ENCODE data around the gene FOXL1.

DNA sequence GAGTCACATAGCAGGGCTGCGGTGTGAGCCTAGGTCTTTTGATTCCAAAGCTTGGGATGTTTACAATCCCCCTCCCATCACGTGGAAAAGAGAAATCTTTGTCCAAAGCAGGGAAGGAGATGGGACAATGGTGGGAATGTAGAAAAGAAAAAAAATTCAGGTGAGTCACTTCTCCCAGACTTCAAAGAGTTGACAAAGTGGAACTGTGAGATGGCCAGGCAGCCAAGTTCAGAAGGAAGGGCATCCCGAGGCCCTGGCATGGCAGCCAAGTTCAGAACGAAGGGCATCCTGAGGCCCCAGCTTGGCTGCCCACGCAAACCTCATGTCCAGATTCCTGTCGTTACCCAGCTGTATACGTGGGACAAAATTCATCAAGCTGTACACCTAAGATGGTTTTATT, 47.5 kb downstream of the FOXL1 start:
- no peak for TF ChIP-seq NFYB (IDR thresholded peaks at IDR 0.05; ENCODE audit: extremely low read depth, insufficient read length)
- no peak for TF ChIP-seq SIN3A (IDR thresholded peaks at IDR 0.05; ENCODE audit: borderline replicate concordance in 2 of 2, control insufficient read depth in 1 of 2, low read depth in 2 of 2, low read length in 2 of 2)
- TF ChIP-seq, protein P1, sequence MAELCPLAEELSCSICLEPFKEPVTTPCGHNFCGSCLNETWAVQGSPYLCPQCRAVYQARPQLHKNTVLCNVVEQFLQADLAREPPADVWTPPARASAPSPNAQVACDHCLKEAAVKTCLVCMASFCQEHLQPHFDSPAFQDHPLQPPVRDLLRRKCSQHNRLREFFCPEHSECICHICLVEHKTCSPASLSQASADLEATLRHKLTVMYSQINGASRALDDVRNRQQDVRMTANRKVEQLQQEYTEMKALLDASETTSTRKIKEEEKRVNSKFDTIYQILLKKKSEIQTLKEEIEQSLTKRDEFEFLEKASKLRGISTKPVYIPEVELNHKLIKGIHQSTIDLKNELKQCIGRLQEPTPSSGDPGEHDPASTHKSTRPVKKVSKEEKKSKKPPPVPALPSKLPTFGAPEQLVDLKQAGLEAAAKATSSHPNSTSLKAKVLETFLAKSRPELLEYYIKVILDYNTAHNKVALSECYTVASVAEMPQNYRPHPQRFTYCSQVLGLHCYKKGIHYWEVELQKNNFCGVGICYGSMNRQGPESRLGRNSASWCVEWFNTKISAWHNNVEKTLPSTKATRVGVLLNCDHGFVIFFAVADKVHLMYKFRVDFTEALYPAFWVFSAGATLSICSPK (IDR thresholded peaks at IDR 0.05; ENCODE audit: borderline replicate concordance): no peak
- no peak for TF ChIP-seq ZNF324 (CRISPR knock-in tag; IDR thresholded peaks at IDR 0.05)
- TF ChIP-seq, protein P2, sequence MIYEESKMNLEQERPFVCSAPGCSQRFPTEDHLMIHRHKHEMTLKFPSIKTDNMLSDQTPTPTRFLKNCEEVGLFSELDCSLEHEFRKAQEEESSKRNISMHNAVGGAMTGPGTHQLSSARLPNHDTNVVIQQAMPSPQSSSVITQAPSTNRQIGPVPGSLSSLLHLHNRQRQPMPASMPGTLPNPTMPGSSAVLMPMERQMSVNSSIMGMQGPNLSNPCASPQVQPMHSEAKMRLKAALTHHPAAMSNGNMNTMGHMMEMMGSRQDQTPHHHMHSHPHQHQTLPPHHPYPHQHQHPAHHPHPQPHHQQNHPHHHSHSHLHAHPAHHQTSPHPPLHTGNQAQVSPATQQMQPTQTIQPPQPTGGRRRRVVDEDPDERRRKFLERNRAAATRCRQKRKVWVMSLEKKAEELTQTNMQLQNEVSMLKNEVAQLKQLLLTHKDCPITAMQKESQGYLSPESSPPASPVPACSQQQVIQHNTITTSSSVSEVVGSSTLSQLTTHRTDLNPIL (CRISPR knock-in tag; IDR thresholded peaks at IDR 0.05): no peak
- TF ChIP-seq, protein P3, sequence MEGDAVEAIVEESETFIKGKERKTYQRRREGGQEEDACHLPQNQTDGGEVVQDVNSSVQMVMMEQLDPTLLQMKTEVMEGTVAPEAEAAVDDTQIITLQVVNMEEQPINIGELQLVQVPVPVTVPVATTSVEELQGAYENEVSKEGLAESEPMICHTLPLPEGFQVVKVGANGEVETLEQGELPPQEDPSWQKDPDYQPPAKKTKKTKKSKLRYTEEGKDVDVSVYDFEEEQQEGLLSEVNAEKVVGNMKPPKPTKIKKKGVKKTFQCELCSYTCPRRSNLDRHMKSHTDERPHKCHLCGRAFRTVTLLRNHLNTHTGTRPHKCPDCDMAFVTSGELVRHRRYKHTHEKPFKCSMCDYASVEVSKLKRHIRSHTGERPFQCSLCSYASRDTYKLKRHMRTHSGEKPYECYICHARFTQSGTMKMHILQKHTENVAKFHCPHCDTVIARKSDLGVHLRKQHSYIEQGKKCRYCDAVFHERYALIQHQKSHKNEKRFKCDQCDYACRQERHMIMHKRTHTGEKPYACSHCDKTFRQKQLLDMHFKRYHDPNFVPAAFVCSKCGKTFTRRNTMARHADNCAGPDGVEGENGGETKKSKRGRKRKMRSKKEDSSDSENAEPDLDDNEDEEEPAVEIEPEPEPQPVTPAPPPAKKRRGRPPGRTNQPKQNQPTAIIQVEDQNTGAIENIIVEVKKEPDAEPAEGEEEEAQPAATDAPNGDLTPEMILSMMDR (IDR thresholded peaks at IDR 0.05 in 2 of 3, conservative IDR thresholded peaks at IDR 0.05 in 1 of 3; ENCODE audit: insufficient read depth in 2 of 3, low read depth in 1 of 3, low read length in 3 of 3): no peak
- no peak for TF ChIP-seq POLR2A (conservative IDR thresholded peaks at IDR 0.05)
- TF ChIP-seq RAD21 (CRISPR knock-in tag; conservative IDR thresholded peaks at IDR 0.05 in 1 of 2, IDR thresholded peaks at IDR 0.05 in 1 of 2): no peak
- TF ChIP-seq EZH2 (IDR thresholded peaks at IDR 0.05; ENCODE audit: borderline replicate concordance, low read depth, low read length): no peak
- no peak for TF ChIP-seq FOXK2 (conservative IDR thresholded peaks at IDR 0.05 in 1 of 2, IDR thresholded peaks at IDR 0.05 in 1 of 2; ENCODE audit: low read depth in 2 of 2)

Measured in K562 (cell line).